B cell (primary cell): ENCODE measurements around the gene AKT3. TPM values are rescaled to one million over a fixed set of nuclear protein-coding genes. Genes with fewer than 3 reads are reported as not detected.

Source experiments
- ATAC-seq: fragments of 200-7000 bp; cut with Tn5 transposase; one replicate; pipeline ENCODE4 v1.10.0; 2021; ENCODE audit warnings: low read depth, mild to moderate bottlenecking, moderate number of reproducible peaks, moderate library complexity
- CTCF ChIA-PET: fragments of 350-600 bp; sonication (Branson Sonifier 250); formaldehyde crosslinking; loops from one replicate; lab custom pipeline; 2021; ENCODE audit warnings: antibody characterized with exemption, inconsistent platforms; lab: Charles Lee
- POLR2A ChIA-PET: fragments of 350-600 bp; sonication (Branson Sonifier 250); formaldehyde crosslinking; loops from one replicate; lab custom pipeline; 2021; ENCODE audit warnings: antibody characterized with exemption; lab: Charles Lee
- DNase-seq: peaks from one replicate; pipeline ENCODE4 v3.0.0; 2013
- H2AFZ ChIP-seq: 2 replicates; pipeline ENCODE4 v1.6.1; 2012; ENCODE audit warnings: mild to moderate bottlenecking, low read depth, low read length; ENCODE audit not compliant: insufficient read depth, poor library complexity, severe bottlenecking
- H3K27ac ChIP-seq, 2 donors: 1 replicate in 1 of 2; 2 replicates in 1 of 2; pipeline ENCODE4 v1.5.1; 2012 to 2013; ENCODE audit warnings: low read length in 2 of 2, mild to moderate bottlenecking in 2 of 2, moderate library complexity in 1 of 2
- H3K27me3 ChIP-seq, 4 experiments: fragments of 200-600 bp in 1 of 4; sonication (generic) in 1 of 4; replicated peaks in 1 of 4; 1 replicate in 2 of 4; 2 replicates in 2 of 4; pipeline versions ENCODE4 v1.6.1 to v1.7.0; 2013 to 2016; ENCODE audit warnings: low read length in 3 of 4, mild to moderate bottlenecking in 2 of 4, mixed read lengths in 1 of 4, moderate library complexity in 1 of 4; ENCODE audit not compliant: insufficient read depth in 4 of 4, control insufficient read depth in 3 of 4; ENCODE audit errors: control extremely low read depth in 1 of 4
- H3K36me3 ChIP-seq, 2 experiments: replicated peaks in 1 of 2; 1 replicate in 1 of 2; 2 replicates in 1 of 2; pipeline versions ENCODE4 v1.6.1 to v1.7.1; 2013; ENCODE audit warnings: low read length in 1 of 2; ENCODE audit not compliant: insufficient read depth in 2 of 2, control insufficient read depth in 1 of 2; ENCODE audit errors: control extremely low read depth in 1 of 2, extremely low read depth in 1 of 2
- H3K4me1 ChIP-seq, 2 donors: fragments of 200-600 bp in 1 of 2; sonication (generic) in 1 of 2; 1 replicate in 1 of 2; 2 replicates in 1 of 2; pipeline versions ENCODE4 v1.5.1 to v1.6.1; 2013 to 2017; ENCODE audit warnings: low read length in 2 of 2; ENCODE audit not compliant: control insufficient read depth in 2 of 2, insufficient read depth in 2 of 2
- H3K4me2 ChIP-seq: replicated peaks from 2 replicates; pipeline ENCODE3; 2012; ENCODE audit warnings: mild to moderate bottlenecking, low read depth, low read length; ENCODE audit not compliant: poor library complexity, severe bottlenecking
- H3K4me3 ChIP-seq, 5 experiments: fragments of 200-600 bp in 1 of 5; sonication (generic) in 1 of 5; 1 replicate in 3 of 5; 2 replicates in 2 of 5; pipeline versions ENCODE4 v1.5.1 to v1.7.0; 2011 to 2016; ENCODE audit warnings: low read length in 4 of 5, mild to moderate bottlenecking in 4 of 5, low read depth in 2 of 5, control low read depth in 1 of 5, moderate library complexity in 1 of 5; ENCODE audit not compliant: insufficient read depth in 1 of 5; ENCODE audit errors: control extremely low read depth in 1 of 5, extremely low read depth in 1 of 5
- H3K79me2 ChIP-seq: fragments of 200-600 bp; sonication (generic); one replicate; pipeline ENCODE4 v1.6.0; 2016; ENCODE audit warnings: low read length; ENCODE audit not compliant: control insufficient read depth, insufficient read depth
- H3K9ac ChIP-seq: fragments of 200-600 bp; sonication (generic); 2 replicates; pipeline ENCODE4 v1.6.1; 2017; ENCODE audit warnings: mild to moderate bottlenecking, low read length, moderate library complexity
- H3K9me3 ChIP-seq, 3 donors: one replicate each; pipeline versions ENCODE4 v1.6.1 to v1.7.1; 2013; ENCODE audit warnings: low read length in 2 of 3; ENCODE audit not compliant: control insufficient read depth in 2 of 3, insufficient read depth in 1 of 3; ENCODE audit errors: control extremely low read depth in 1 of 3
- H4K20me1 ChIP-seq: 2 replicates; pipeline ENCODE4 v1.6.0; 2012; ENCODE audit warnings: mild to moderate bottlenecking, low read length; ENCODE audit not compliant: insufficient read depth, control insufficient read depth, poor library complexity, severe bottlenecking
- H3K27ac Mint-ChIP-seq: one replicate; pipeline ENCODE4 v1.8.0; 2021; ENCODE audit warnings: mixed read lengths
- H3K27me3 Mint-ChIP-seq: one replicate; pipeline ENCODE4 v1.8.0; 2021; ENCODE audit warnings: mixed read lengths
- H3K4me1 Mint-ChIP-seq: one replicate; pipeline ENCODE4 v1.8.0; 2021; ENCODE audit warnings: mixed read lengths
- H3K4me3 Mint-ChIP-seq: one replicate; pipeline ENCODE4 v1.8.0; 2021; ENCODE audit warnings: mixed read lengths
- H3K9me3 Mint-ChIP-seq: one replicate; pipeline ENCODE4 v1.8.0; 2022; ENCODE audit warnings: mixed read lengths; ENCODE audit not compliant: insufficient read depth
- CTCF ChIP-seq: fragments of 200-600 bp; IDR thresholded peaks from one replicate; pipeline ENCODE4 v1.8.0; 2022; ENCODE audit warnings: antibody characterized with exemption, mild to moderate bottlenecking
- EZH2 ChIP-seq: IDR thresholded peaks from 2 replicates; pipeline ENCODE4 v1.6.1; 2012; ENCODE audit warnings: borderline replicate concordance, low read depth, mild to moderate bottlenecking, moderate library complexity, low read length; ENCODE audit not compliant: insufficient read depth, poor library complexity, severe bottlenecking
- whole genome bisulfite sequencing: methylation state at CpG from one replicate; pipeline ENCODE4 v1.1.5; 2013; ENCODE audit warnings: missing lambda C conversion rate; ENCODE audit not compliant: insufficient coverage; 5-methylcytosine and 5-hydroxymethylcytosine counted together
- intact Hi-C: fragments of 100-400 bp; cut with micrococcal nuclease; formaldehyde crosslinking; loops from one replicate; pipeline ENCODE4 v1.10.0; 2022
- polyA plus RNA-seq: library from polyadenylated mRNA; depleted of rRNA; stranded (reverse); fragments of >200 nt; gene quantifications from 2 replicates; pipeline ENCODE4 v1.2.3, GENCODE V29; 2012
- total RNA-seq, 2 donors: library from RNA; stranded (reverse); fragments of 120-200 nt in 1 of 2; gene quantifications; 1 replicate in 1 of 2; 2 replicates in 1 of 2; pipeline versions ENCODE4 v1.2.3 to v1.2.4, GENCODE V29; 2013 to 2022

The AKT3 gene
- total and polyA plus RNA-seq, 2 donors (not counting 1 experiment from before 2014, with no cell fraction given), result 4.4 to 148 TPM

- POLR2A ChIA-PET, result no interaction called here
- peak overlapping the region; percentile 34 for H3K27ac Mint-ChIP-seq
- ATAC-seq, result peak; percentile 17
Measured at GRCh38 chr1:243496187-243496646, 353.8 kb downstream of the AKT3 start.

More at GRCh38 chr1:243496187-243496646, 353.8 kb downstream of the AKT3 start:
- Mint-ChIP-seq H3K27me3 (no peaks in the 10 kb centered on the region), H3K4me3 (peak overlapping the region; percentile 14), H3K4me1 (peaks cover 8% of the 10 kb centered on the region), H3K9me3 (no peaks in the 10 kb centered on the region)
- Histone ChIP-seq H4K20me1 (no peaks in the 10 kb centered on the region), H3K36me3 (peaks cover 2 to 3% of the 10 kb centered on the region in 2 experiments), H3K27ac (peak overlapping the region in 1 of 2 donors; percentile 27), H3K4me1 (peaks cover 9 to 12% of the 10 kb centered on the region in 2 donors), H3K9me3 (peaks cover 0 to 3% (median 0%) of the 10 kb centered on the region in 3 donors), H3K79me2 (no peaks in the 10 kb centered on the region), H3K9ac (no peak overlapping the region), H3K27me3 (no peaks in the 10 kb centered on the region), H3K4me3 (no peak overlapping the region), H3K4me2 (peak overlapping the region; percentile 38), H2AFZ (peak overlapping the region; percentile 29)
- WGBS, result 55% methylated on average over 19 of the region's 19 CpGs
- DNase-seq, result no peak
- CTCF ChIA-PET, result no interaction called here
- no peak for TF ChIP-seq EZH2
- TF ChIP-seq CTCF, result no peak
- intact Hi-C loops, result no loop called here
